ENCODE data around the gene ANKH.

- TF ChIP-seq CTCF (IDR thresholded peaks at IDR 0.05; ENCODE audit: borderline replicate concordance, extremely low read depth, low read length, poor library complexity, severe bottlenecking) (no peak), EZH2 (IDR thresholded peaks at IDR 0.05; ENCODE audit: borderline replicate concordance, low read depth, low read length, severe bottlenecking) (no peak)
These were observed 76.9 kb downstream of the ANKH start for GRCh38 chr5:14794583-14795230.

Data from DND-41 (cell line).